HCT116 (cell line): ENCODE data around the gene WDR62.
A peak's percentile ranks its signal among the peaks of the same experiment; 100 is the strongest.

Source experiments
- CBX3 ChIP-seq: IDR thresholded peaks from 2 replicates; pipeline ENCODE4 v1.6.1; 2012; ENCODE audit warnings: low read depth
- CEBPB ChIP-seq: IDR thresholded peaks from 2 replicates; pipeline ENCODE4 v1.6.1; 2012; ENCODE audit warnings: low read depth
- EZH2 ChIP-seq: fragments of 200-600 bp; sonication (generic); IDR thresholded peaks from 2 replicates; pipeline ENCODE4 v1.6.1; 2017; ENCODE audit warnings: antibody characterized with exemption, mixed run types
- EZH2phosphoT487 ChIP-seq: fragments of 200-600 bp; IDR thresholded peaks from 2 replicates; pipeline ENCODE4 v1.6.1; 2018; ENCODE audit warnings: antibody characterized with exemption, borderline replicate concordance
- JUND ChIP-seq: IDR thresholded peaks from 2 replicates; pipeline ENCODE4 v1.6.1; 2012
- POLR2A ChIP-seq: IDR thresholded peaks from 2 replicates; pipeline ENCODE4 v1.7.0; 2011; ENCODE audit warnings: borderline replicate concordance; ENCODE audit not compliant: insufficient read depth, insufficient read length; ENCODE audit errors: extremely low read depth
- POLR2AphosphoS5 ChIP-seq: IDR thresholded peaks from 2 replicates; pipeline ENCODE4 v1.6.1; 2011; ENCODE audit warnings: mild to moderate bottlenecking, low read depth, low read length, moderate library complexity
- SIN3A ChIP-seq: IDR thresholded peaks from 2 replicates; pipeline ENCODE4 v1.6.1; 2012; ENCODE audit warnings: low read depth
- SP1 ChIP-seq: IDR thresholded peaks from 2 replicates; pipeline ENCODE4 v1.6.1; 2012; ENCODE audit warnings: low read depth
- ZNF274 ChIP-seq: fragments of 200-500 bp; sonication (Bioruptor generic); IDR thresholded peaks from 2 replicates; pipeline ENCODE4 v1.6.1; 2014; ENCODE audit warnings: mild to moderate bottlenecking, low read depth, low read length, inconsistent platforms
- TF ChIP-seq, protein P1 (sequence below), 3 experiments: fragments of 200-600 bp in 1 of 3; sonication (generic) in 1 of 3; IDR thresholded peaks in 2 of 3; conservative IDR thresholded peaks in 1 of 3; 2 replicates each; pipeline ENCODE4 v1.5.1; 2012 to 2017; ENCODE audit warnings: low read depth in 2 of 3, low read length in 2 of 3, antibody characterized with exemption in 1 of 3, borderline replicate concordance in 1 of 3, control low read depth in 1 of 3, mild to moderate bottlenecking in 1 of 3, mixed read lengths in 1 of 3, mixed run types in 1 of 3, moderate library complexity in 1 of 3; ENCODE audit not compliant: insufficient read depth in 1 of 3
- TF ChIP-seq, protein P2 (sequence below): IDR thresholded peaks from 2 replicates; pipeline ENCODE4 v1.6.1; 2012
- TF ChIP-seq, protein P3 (sequence below): IDR thresholded peaks from 2 replicates; pipeline ENCODE4 v1.6.1; 2012
- TF ChIP-seq, protein P4 (sequence below): IDR thresholded peaks from 2 replicates; pipeline ENCODE4 v1.6.1; 2012; ENCODE audit warnings: low read depth

DNA sequence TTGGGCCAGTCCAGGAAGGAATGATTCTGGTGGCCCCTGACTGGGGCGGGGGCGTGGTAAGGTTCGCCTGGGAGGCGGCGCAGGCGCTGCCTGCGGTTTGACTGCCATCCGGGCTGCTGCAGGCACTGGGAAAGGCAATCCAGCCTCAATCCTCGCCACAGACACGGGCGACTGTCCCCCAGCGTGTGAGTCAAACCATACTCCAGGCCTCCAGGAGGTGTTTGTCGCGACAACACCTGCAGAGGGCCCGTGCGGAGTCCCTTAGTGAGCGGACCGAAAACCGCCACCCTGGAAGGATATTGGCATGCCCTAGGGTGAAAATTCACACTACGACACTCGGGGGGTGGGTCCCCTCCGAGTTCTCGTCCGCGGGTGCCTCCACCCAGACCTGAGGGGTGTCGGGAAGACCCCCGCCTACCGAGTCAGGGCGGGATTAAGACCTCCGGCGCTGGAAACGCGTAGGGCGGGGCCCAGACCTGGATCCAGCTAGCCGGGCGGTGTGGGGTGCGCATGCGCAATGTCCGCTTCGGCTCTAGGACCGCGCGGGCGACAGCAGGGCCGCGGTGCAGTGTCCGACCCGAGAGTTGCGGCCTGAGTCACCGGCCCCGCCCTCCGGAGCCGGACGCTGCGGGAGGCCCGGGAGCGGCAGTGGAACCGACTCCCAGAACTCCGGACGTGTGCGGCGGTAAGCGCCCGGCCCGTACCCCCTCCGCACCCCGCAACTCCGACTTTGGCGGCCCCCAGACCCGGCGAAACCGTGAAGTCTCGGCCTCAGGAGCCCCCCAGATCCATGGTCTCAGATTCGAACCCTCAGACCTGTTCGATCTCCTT is 85.0 kb downstream of the WDR62 start, which contains the start of gene CAPNS1:
- TF ChIP-seq, protein P1, sequence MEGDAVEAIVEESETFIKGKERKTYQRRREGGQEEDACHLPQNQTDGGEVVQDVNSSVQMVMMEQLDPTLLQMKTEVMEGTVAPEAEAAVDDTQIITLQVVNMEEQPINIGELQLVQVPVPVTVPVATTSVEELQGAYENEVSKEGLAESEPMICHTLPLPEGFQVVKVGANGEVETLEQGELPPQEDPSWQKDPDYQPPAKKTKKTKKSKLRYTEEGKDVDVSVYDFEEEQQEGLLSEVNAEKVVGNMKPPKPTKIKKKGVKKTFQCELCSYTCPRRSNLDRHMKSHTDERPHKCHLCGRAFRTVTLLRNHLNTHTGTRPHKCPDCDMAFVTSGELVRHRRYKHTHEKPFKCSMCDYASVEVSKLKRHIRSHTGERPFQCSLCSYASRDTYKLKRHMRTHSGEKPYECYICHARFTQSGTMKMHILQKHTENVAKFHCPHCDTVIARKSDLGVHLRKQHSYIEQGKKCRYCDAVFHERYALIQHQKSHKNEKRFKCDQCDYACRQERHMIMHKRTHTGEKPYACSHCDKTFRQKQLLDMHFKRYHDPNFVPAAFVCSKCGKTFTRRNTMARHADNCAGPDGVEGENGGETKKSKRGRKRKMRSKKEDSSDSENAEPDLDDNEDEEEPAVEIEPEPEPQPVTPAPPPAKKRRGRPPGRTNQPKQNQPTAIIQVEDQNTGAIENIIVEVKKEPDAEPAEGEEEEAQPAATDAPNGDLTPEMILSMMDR (IDR thresholded peaks at IDR 0.05 in 2 of 3, conservative IDR thresholded peaks at IDR 0.05 in 1 of 3; ENCODE audit: borderline replicate concordance in 1 of 3, insufficient read depth in 1 of 3, low read depth in 2 of 3, low read length in 2 of 3) = peak in 1 of 3 experiments; percentile 12; a peak in 2 of 6 replicates
- TF ChIP-seq POLR2A = peak; percentile 58
- TF ChIP-seq CBX3 = peak; percentile 74; the same call in 1 of the 2 replicates
- TF ChIP-seq EZH2 = no peak
- TF ChIP-seq POLR2AphosphoS5 = peak; percentile 93
- peak; percentile 40 for TF ChIP-seq SIN3A
- TF ChIP-seq ZNF274 = no peak
- no peak for TF ChIP-seq CEBPB
- TF ChIP-seq, protein P2, sequence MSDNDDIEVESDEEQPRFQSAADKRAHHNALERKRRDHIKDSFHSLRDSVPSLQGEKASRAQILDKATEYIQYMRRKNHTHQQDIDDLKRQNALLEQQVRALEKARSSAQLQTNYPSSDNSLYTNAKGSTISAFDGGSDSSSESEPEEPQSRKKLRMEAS = peak; percentile 67
- TF ChIP-seq, protein P3, sequence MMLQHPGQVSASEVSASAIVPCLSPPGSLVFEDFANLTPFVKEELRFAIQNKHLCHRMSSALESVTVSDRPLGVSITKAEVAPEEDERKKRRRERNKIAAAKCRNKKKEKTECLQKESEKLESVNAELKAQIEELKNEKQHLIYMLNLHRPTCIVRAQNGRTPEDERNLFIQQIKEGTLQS = no peak
- TF ChIP-seq JUND = peak; percentile 74
- TF ChIP-seq EZH2phosphoT487 = no peak
- TF ChIP-seq SP1 = peak; percentile 98
- TF ChIP-seq, protein P4, sequence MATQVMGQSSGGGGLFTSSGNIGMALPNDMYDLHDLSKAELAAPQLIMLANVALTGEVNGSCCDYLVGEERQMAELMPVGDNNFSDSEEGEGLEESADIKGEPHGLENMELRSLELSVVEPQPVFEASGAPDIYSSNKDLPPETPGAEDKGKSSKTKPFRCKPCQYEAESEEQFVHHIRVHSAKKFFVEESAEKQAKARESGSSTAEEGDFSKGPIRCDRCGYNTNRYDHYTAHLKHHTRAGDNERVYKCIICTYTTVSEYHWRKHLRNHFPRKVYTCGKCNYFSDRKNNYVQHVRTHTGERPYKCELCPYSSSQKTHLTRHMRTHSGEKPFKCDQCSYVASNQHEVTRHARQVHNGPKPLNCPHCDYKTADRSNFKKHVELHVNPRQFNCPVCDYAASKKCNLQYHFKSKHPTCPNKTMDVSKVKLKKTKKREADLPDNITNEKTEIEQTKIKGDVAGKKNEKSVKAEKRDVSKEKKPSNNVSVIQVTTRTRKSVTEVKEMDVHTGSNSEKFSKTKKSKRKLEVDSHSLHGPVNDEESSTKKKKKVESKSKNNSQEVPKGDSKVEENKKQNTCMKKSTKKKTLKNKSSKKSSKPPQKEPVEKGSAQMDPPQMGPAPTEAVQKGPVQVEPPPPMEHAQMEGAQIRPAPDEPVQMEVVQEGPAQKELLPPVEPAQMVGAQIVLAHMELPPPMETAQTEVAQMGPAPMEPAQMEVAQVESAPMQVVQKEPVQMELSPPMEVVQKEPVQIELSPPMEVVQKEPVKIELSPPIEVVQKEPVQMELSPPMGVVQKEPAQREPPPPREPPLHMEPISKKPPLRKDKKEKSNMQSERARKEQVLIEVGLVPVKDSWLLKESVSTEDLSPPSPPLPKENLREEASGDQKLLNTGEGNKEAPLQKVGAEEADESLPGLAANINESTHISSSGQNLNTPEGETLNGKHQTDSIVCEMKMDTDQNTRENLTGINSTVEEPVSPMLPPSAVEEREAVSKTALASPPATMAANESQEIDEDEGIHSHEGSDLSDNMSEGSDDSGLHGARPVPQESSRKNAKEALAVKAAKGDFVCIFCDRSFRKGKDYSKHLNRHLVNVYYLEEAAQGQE = no peak
